HG03442 (cell line): ENCODE results near the gene IL1RL1.

ENCODE experiments used
- ATAC-seq: cut with Tn5 transposase; IDR thresholded peaks from one replicate; pipeline ENCODE4 v1.9.1; 2021; ENCODE audit warnings: mild to moderate bottlenecking, moderate library complexity; ENCODE audit not compliant: unreplicated experiment

IL1RL1 gene

DNA sequence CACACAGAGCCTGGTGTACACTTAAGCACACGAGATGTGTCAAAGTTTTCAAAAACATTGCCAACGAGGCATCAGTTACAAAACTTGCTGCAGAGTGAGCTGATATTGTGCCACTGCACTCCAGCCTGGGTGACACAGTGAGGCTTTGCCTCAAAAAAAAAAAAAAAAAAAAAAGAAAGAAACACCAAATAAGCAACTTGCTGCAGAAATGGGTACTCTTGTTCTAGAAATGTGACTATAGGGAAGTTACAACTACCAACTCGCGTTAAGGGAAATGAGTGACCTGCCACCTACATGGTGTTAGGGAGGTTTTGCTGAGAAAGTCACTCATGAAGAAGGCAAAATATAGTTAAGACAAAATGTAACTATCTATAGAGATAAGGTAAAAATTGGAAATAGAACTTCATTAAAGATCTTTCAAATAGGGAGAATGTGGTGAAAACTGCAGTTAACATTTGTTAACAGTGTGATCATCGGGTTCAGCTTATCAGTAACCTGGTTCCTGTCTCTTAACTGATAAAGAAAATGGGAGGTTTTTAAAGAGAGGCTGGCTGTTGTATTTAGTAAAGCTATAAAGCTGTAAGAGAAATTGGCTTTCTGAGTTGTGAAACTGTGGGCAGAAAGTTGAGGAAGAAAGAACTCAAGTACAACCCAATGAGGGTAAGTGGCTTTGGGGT lies at the start of gene IL1RL1:
Gene IL1RL1, plus strand, starts transcription at position 600 of the 677 bp plus-strand sequence. CDS start 26,702 bp downstream, outside the sequence.
- no peak for ATAC-seq

DNA sequence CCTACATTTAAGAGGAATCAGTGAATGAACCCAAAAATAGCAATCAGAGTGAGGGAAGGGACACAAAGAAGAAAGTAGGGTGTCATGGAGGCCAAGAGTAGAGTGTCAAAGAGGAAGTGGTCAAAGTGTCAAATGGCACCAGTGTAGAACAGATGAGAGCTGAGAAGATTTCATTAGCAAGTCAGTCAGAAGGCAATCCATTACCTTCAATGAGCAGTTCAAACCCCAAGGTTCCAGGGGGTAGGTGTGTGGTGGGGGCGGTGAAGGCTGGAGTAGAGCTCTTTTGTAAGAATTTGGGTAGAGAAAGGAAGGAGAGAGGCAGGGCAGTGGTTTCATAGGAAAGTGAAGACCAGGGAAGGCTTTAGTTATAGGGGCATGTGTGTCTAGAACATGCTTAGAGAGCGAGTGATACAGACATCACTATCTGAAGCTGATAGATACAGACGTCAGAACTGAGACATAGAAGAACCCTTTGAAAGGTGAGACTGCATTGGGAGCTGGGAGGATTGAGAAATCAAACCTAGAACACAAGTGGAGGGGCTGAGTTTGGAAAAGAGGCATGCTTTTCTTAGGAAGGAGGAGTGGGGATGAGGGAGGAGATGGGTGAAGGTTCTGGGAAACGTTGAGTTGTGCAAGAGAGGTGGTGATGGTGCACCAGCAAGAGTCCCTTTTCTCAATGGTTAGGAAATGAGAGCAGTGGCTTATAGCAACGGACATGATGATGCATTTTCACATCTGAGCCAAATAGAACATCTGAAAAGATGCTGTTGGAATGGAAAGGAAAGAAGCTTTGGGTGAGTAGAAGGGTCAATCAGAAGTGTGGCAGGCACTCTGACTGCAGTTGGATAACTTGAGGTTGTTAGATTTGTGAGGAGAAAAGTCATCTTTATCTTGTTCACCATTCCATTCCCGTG lies 48.9 kb upstream of the IL1RL1 start:
- no peak for ATAC-seq

DNA sequence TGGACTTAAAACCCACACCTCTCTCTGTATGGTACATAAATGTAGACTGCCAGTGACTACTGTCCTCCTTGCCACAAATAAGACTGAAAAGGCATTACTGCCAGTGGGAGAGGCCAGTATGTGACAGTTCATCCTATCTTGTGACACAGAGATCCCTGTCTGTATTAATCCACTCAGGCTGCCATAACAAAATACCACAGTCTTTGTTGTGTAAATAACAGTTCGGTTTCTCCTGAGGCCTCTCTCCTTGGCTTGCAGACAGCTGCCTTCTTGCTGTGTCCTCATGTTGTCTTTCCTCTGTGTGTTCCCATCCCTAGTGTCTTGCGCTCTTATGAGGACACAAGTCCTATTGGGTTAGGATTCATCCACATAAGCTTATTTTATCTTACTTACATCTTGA lies 46.4 kb upstream of the IL1RL1 start:
- ATAC-seq = no peak

DNA sequence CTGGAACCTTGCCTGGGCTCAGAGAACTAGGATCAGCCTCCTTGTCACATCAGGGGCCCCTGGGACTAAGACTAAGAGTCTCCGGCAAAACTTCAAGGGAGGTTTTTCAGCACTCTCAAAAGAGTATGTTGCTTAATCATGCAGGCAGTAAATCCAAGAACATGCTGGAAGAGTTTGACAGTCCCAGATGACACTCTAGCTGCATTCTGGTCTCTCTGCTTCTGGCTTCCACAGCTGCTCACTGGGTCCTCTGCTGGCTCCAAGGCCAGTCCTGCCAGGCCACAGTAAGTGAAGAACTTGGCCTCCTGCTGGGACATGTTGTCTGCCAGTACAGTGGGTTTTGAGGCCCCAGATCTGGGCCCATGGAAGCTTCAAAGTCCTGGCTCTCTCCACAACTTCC lies 45.2 kb upstream of the IL1RL1 start:
- no peak for ATAC-seq

- no peak for ATAC-seq
These were observed 43.6 kb upstream of the IL1RL1 start for GRCh38 chr2:102267774-102268173.

DNA sequence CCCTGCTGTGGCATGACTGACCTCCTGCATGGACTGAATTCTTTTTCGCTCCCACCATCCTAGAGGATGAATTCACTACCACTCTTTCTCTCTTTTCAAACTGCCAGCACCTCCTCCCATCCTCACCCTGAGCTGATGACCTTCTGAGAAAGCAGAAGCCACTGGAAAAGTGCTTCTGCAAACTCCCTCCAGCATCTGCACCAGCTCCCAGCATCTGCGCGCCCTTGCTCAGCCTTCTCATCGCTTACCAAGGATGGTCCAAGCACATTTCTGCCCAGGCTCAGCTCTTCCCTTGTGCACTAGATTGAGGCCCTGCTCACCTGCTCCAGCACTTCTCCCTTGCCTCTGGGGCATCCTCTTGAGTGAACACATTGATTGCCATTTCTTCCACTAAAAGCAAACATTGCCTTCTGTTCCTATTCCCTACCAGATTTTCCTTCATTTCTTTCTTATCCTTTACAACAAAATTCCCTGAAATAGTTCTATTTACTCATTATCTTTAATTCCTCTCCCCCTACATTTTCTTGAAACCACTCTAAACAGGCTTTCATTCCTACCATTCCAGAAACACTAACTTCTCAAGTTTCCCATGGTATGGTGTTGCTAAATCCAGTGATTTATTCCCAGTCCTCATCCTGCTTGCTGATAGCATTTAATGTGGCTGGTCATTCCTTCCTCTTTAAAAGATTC lies 42.7 kb upstream of the IL1RL1 start:
- no peak for ATAC-seq

DNA sequence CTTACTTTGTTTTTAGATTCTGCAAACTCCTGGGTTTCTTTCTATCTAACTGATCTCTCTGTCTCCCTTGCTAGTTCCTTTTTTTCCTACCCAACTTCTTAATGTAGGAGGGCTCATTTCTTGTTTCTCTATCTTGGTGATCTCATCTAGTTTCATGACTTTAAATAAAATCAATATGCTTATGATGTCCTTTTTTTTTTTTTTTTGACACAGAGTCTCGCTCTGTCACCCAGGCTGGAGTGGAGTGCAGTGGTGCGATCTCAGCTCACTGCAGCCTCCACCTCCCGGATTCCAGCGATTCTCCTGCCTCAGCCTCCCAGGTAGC lies 42.2 kb upstream of the IL1RL1 start:
- ATAC-seq = no peak

DNA sequence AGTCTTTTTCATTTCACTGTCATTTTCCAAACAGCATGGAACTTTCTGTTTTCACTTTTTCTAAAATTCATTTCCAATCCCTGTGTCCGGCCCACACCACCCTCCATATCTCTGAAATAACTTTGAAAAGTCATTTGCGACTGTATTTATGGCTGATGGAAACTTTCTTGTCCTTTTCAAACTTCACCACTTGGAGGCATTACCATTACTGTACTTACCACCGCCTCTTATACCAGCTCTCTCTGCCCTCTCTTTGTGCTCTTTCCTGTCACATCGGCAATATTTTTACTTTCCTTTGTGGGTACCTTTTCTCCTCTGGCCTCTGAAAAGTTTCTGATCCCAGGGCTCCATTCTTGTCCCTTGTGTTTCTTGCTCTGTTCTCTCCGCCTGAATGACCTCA lies 39.5 kb upstream of the IL1RL1 start:
- no peak for ATAC-seq

DNA sequence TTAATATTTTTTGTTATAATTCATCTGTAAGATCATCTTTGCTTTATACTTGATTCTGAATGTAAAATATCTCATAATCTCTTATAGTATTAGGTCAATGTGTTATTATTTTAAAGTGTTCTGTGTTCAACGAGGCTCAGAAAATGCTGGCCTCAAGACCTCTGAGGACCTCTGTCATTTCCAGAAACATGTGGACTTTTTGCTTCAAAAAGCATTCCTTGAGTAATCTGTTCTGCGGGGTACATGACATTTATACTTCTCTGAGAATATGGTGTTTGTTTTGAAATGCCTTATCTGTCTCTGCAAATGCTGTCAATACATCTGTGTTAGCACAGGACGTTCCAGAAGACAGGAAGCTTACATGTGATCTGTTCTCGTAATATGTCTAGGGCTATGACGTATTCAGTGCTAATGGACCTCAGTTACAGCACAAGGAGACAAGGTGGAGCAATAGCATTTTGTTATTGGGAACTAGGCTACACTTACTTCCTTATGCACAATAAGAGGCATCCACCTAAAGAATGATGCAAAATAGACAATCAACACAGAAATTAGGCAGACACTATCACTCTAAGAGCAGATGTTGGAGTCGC lies 37.6 kb upstream of the IL1RL1 start:
- ATAC-seq = no peak

- ATAC-seq = no peak
These were observed 34.7 kb upstream of the IL1RL1 start for GRCh38 chr2:102276549-102277201.

GRCh38 chr2:102277202-102277700 lies 34.1 kb upstream of the IL1RL1 start:
- no peak for ATAC-seq

GRCh38 chr2:102278720-102279390 lies 32.5 kb upstream of the IL1RL1 start:
- ATAC-seq = no peak

DNA sequence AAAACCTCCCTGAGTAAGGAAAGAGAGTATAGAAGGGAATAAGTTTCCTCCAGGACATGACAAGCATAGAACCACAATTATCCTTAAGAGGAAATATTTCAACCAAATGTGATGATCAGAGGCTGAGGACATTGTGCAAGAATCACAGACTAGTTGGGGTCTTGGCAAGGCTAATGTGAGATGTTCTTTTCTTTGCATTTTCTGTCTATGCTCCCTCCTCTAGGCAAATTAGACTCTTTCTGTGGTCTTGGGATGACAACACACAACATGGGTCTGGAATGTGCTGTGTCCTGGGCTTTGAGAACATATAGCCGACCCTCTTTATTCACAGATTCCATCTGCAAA lies 32.0 kb upstream of the IL1RL1 start:
- ATAC-seq = no peak

GRCh38 chr2:102282678-102283091 lies 28.7 kb upstream of the IL1RL1 start:
- no peak for ATAC-seq

DNA sequence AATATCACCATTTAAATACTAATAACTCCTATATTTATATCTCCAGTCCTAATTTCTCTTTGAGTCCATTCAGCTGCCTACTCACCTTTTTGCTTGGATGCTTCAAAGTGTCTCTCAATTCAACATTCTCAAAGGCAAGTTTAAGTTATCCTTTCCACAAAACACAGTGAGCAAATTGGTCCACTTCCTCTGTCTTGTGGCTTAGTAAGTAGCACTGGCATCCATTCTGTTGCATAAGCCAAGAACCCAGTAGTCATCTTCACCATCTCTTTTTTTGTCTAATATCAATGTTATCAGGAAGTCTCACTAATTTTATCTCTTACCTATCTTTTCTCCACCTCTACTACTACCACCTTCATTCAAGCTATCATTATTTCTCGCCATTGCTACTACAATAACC lies 27.4 kb upstream of the IL1RL1 start:
- no peak for ATAC-seq

DNA sequence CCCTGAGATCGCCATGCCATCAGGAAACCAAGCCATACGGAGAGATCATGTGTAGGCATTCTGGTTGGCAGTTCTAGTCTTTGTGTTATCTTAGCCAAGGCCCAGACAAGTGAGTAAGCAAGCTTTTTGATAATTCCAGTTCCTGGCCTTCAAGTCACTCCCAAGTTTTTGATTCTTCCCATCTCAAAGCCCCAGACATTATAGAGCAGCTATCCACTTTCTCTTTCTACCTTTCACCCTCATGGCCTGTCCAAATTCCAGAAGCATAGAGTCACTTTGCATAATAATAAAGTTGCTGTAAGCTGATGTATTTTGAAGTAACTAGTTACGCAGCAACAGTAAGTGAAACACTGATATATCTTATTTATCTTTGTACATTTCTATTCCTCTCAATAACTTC lies 26.8 kb upstream of the IL1RL1 start:
- no peak for ATAC-seq

- no peak for ATAC-seq
These were observed 26.0 kb upstream of the IL1RL1 start for GRCh38 chr2:102285368-102285767.

- ATAC-seq = no peak
These were observed 25.3 kb upstream of the IL1RL1 start for GRCh38 chr2:102286041-102286440.

DNA sequence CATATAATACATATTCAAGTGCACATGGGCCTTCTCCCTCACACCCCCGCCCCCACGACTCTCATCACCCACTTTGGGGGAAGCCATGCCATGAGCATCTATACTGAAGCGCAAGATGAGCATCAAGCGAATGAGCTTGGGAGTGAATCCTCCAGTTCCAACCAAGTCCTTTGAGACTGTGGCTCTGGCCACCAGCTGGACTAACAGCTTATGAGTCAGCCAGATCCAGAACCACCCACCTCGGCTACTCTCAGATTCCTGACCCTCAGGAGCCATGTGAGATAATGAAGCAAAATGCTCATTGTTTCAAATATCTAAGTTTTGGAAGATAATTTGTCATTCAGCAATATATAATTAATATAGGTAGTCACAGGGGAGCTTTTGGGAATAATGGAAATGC lies 22.2 kb upstream of the IL1RL1 start:
- no peak for ATAC-seq

- ATAC-seq = no peak
These were observed 20.8 kb upstream of the IL1RL1 start for GRCh38 chr2:102290594-102290993.
